Renal cortex interstitium (tissue), 15 donors: Measurements from ENCODE around the gene FAM50B. TPM values are rescaled to one million over a fixed set of nuclear protein-coding genes. Genes with fewer than 3 reads are reported as not detected.

ENCODE experiments used
- DNase-seq, 11 donors: peaks; one replicate each; pipeline ENCODE4 v3.0.0-alpha.2; 2013; ENCODE audit warnings: low read depth in 9 of 11, low spot score in 4 of 11; ENCODE audit errors: extremely low read depth in 1 of 11
- long read RNA-seq, 16 experiments: transcript quantifications; one replicate each; lab custom pipeline, GENCODE V29; 2026
- polyA plus RNA-seq, 3 donors: library from polyadenylated mRNA; unstranded; fragments of 120-200 nt; gene quantifications; one replicate each; pipeline ENCODE4 v1.2.1, GENCODE V29; 2013; ENCODE audit not compliant: insufficient read length in 3 of 3

FAM50B gene
- 10 to 100 TPM; 10.3 to 15.3 (median 13.2) TPM for polyA plus RNA-seq
- long read RNA-seq, donor 1, transcript FAM50B-202 (1 exons, 1,935 nt), result major isoform, 5 of 9 reads
- long read RNA-seq, donor 1, partial matches to known transcripts, result 0 of 9 reads
- long read RNA-seq, donor 1, other reads (novel, unspliced or antisense), result 0 of 9 reads
- long read RNA-seq, donor 2, transcript FAM50B-202 (1 exons, 1,935 nt), result major isoform, 11 of 15 reads
- long read RNA-seq, donor 2, partial matches to known transcripts, result 0 of 15 reads
- long read RNA-seq, donor 2, other reads (novel, unspliced or antisense), result 0 of 15 reads
- long read RNA-seq, donor 3, transcript FAM50B-202 (1 exons, 1,935 nt), result major isoform, 24 of 28 reads
- long read RNA-seq, donor 3, partial matches to known transcripts, result 0 of 28 reads
- long read RNA-seq, donor 3, other reads (novel, unspliced or antisense), result 0 of 28 reads
- long read RNA-seq, donor 4, transcript FAM50B-202 (1 exons, 1,935 nt), result major isoform, 15 of 21 reads
- long read RNA-seq, donor 4, transcript FAM50B-203 (2 exons, 1,643 nt), result minor isoform, 6 of 21 reads
- long read RNA-seq, donor 4, partial matches to known transcripts, result 0 of 21 reads
- long read RNA-seq, donor 4, other reads (novel, unspliced or antisense), result 0 of 21 reads
- long read RNA-seq, donor 5, result 0 reads
- long read RNA-seq, donor 6, transcript FAM50B-203 (2 exons, 1,643 nt), result minor isoform, 5 of 19 reads
- long read RNA-seq, donor 6, transcript FAM50B-202 (1 exons, 1,935 nt), result major isoform, 14 of 19 reads
- long read RNA-seq, donor 6, partial matches to known transcripts, result 0 of 19 reads
- long read RNA-seq, donor 6, other reads (novel, unspliced or antisense), result 0 of 19 reads
- long read RNA-seq, donor 7, transcript FAM50B-202 (1 exons, 1,935 nt), result major isoform, 30 of 40 reads
- long read RNA-seq, donor 7, transcript FAM50B-203 (2 exons, 1,643 nt), result minor isoform, 10 of 40 reads
- long read RNA-seq, donor 7, partial matches to known transcripts, result 0 of 40 reads
- long read RNA-seq, donor 7, other reads (novel, unspliced or antisense), result 0 of 40 reads
- long read RNA-seq, donor 8, result 0 reads
- long read RNA-seq, donor 9, transcript FAM50B-202 (1 exons, 1,935 nt), result major isoform, 9 of 15 reads
- long read RNA-seq, donor 9, transcript FAM50B-203 (2 exons, 1,643 nt), result minor isoform, 6 of 15 reads
- long read RNA-seq, donor 9, partial matches to known transcripts, result 0 of 15 reads
- long read RNA-seq, donor 9, other reads (novel, unspliced or antisense), result 0 of 15 reads
- long read RNA-seq, donor 10, transcript FAM50B-202 (1 exons, 1,935 nt), result major isoform, 25 of 29 reads
- long read RNA-seq, donor 10, partial matches to known transcripts, result 0 of 29 reads
- long read RNA-seq, donor 10, other reads (novel, unspliced or antisense), result 0 of 29 reads
- long read RNA-seq, donor 11, transcript FAM50B-203 (2 exons, 1,643 nt), result minor isoform, 6 of 24 reads
- long read RNA-seq, donor 11, transcript FAM50B-202 (1 exons, 1,935 nt), result major isoform, 18 of 24 reads
- long read RNA-seq, donor 11, partial matches to known transcripts, result 0 of 24 reads
- long read RNA-seq, donor 11, other reads (novel, unspliced or antisense), result 0 of 24 reads
- long read RNA-seq, donor 12, partial matches to known transcripts, result 0 of 4 reads
- long read RNA-seq, donor 12, other reads (novel, unspliced or antisense), result 0 of 4 reads
- long read RNA-seq, donor 13, result 0 reads
- long read RNA-seq, donor 14, transcript FAM50B-202 (1 exons, 1,935 nt), result minor isoform, 8 of 17 reads
- long read RNA-seq, donor 14, transcript FAM50B-203 (2 exons, 1,643 nt), result major isoform, 9 of 17 reads
- long read RNA-seq, donor 14, partial matches to known transcripts, result 0 of 17 reads
- long read RNA-seq, donor 14, other reads (novel, unspliced or antisense), result 0 of 17 reads
- long read RNA-seq, donor 15, partial matches to known transcripts, result 0 of 4 reads
- long read RNA-seq, donor 15, other reads (novel, unspliced or antisense), result 0 of 4 reads
- long read RNA-seq, donor 16, transcript FAM50B-202 (1 exons, 1,935 nt), result major isoform, 32 of 45 reads
- long read RNA-seq, donor 16, transcript FAM50B-203 (2 exons, 1,643 nt), result minor isoform, 13 of 45 reads
- long read RNA-seq, donor 16, partial matches to known transcripts, result 0 of 45 reads
- long read RNA-seq, donor 16, other reads (novel, unspliced or antisense), result 0 of 45 reads

- peak; percentile 73 to 86 (median 80) for DNase-seq
These were observed at the start of gene FAM50B for GRCh38 chr6:3848925-3849605. TSS of gene FAM50B (plus strand) at chr6:3849373. CDS start at chr6:3849812, 439 bp downstream.

DNA sequence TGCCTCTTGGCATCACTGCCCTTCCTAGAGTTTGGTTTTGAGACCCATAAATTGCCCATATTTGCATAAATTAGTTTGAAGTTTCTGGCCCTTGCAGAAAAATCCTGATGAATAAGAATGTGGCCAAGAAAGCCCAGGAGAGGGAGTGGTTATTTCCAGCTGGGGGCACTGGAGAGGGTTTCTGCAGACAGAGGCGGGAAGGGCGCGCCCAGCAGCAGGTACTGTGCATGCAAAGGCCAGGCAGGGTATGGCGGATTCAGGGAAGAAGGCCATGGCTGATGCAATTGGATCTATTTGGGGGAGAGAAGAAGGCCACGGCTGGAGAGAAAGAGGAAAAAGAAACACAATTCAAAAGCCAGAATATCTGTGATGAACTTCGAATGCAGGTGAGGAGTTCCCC is 49.5 kb upstream of the FAM50B start:
- DNase-seq, result no peak

DNA sequence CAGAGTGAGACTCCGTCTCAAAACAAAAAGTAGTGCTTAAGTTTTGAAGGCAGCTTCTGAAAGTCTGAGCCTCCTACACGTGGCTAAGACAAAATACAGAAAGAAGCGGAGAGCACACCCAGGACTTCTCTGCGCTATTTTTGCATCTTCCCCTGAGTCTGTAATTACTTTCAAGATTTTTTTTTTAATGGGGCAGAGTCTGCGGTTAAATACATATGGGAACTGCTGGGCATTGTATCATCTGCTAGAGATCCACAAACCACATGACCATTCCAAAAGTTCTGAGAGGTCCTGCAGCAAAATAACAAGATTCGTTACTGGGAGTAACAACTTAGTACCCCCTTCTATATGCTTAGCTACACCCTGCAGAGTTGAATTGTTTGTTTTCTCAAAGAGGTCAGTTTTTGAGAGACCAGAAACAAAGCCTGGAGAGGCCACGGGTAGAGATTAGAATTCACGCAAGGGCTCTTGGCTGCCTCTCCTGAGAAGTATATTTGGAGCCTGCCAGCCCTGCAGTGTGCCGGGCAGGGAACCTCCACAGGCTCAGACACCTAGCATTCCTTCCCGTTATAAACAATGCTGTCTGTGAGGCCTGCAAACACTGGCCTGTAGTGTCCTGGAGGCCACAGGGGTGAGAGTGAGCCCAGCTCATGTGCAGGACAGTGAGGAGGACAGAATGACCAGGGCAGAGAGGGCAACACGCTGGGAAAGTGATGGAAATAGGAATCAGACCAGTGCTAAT is 48.2 kb upstream of the FAM50B start:
- DNase-seq, result no peak

GRCh38 chr6:3801960-3802359 is 47.2 kb upstream of the FAM50B start:
- no peak for DNase-seq

DNA sequence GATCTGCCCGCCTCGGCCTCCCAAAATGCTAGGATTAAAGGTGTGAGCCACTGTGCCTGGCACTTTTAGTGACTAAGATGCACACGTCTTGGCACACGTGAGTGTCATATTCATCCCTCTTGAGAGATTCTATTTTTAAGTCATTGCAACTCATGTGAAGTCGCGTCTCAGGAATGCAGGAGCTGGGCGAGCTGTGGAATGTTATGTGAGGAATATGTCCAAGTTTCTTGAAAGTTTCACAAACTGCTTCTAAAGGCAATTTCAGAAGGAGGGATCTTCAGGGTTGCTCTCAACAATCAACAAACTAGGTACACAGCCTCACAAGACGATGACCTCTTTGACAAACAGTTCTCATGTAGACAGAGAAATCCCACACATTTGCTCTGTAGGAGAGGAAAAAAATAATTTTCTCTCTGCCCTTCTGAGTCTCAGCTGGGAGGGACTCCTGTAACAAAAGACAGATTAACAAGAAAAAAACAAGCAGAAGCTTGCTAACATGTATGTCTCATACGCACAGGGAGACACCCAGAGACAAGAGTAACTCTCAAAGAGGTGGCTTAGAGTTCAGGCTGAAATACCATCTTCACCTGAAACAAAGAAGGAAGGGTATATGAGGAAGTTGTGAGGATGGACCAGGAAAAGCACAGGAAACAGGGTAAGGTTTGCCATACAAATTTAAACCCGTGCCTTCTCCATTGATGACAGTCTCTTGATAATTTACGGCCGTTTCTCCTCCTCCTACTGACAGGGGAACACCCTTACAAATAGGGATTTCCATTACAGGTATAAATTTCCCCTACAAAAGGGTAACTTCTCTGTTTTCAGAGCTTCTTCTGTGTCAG is 45.3 kb upstream of the FAM50B start:
- peak in 3 of 11 donors; percentile 45 to 65 (median 63) for DNase-seq

DNA sequence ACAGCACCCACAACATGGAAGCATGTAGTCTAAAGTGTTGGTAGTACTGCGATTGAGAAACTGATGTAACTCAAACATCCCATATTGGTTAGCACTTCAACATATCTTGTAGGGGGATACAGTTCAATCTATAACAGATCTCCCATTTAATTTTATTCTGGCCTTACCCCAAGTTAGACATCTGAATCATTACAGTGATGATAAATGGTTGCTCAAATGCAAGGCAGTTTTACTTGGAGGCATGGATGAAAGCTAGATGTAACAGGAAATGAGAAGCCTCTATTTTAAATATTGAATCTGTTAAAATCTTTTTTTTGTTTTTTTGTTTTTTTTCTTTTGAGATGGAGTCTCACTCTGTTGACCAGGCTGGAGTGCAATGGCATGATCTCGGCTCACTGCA is 44.2 kb upstream of the FAM50B start:
- no peak for DNase-seq

DNA sequence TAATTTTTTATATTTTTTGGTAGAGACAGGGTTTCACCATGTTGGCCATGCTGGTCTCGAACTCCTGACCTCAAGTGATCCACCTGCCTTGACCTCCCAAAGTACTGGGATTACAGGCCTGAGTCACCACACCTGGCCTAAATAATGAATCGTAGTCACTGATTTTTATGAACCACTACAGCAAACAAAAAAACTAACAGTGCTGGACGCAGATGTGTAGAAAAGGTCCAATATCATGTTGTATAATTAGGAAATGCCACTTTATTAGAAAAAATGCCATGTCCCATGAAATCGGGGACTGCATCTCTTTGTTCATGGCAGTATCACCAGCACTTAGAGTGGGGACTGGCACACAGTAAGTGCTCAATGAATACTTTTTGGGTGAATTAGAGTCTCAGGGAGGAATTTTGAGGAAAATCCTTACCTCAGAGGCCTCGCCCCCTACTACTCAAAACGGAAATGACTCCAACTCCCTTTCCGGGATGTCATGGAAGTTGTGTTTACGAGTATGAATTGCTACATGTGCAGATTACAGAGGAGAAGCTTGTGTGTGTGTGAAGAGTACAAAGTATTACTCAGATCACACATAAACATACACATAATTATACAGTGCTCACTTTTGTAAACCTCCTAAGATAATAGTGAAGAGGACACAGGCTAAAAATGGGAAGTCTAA is 43.6 kb upstream of the FAM50B start:
- no peak for DNase-seq

DNA sequence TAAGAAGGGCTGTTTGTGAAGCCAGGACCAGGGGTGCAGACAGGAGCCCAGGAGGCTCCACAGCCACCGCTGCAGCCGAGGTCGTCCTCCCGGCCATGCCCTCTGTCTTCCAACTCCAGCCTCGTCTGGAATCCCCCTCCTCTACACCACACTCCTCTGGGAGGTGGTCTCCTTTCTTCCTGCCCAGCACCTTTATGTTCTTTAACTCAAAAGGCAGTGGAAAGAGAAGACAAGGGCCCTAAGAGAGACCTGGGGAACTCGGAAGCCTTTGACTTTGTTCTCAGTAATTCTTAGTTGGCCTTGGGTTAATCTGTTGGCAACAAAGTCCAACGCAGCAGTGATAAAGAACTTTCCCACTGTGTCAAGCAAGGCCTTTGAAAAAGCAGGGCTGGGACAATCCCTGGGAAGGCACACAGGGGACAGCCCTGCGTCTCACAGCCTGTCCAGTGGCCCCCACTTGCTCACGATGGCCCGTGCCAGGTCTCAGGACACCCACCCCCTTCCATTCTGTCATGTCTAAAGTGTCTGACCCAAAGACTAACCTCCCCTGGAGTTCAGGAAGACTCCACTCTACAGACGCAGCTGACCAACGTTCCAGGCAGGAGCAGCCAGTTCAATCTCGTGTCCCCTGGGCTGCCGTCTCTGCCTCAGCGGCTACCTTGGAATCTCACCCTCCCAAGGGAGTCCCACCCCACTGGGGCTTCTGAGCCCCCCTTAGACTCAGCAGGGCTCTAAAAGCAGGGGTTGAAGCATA is 42.8 kb upstream of the FAM50B start:
- no peak for DNase-seq

DNA sequence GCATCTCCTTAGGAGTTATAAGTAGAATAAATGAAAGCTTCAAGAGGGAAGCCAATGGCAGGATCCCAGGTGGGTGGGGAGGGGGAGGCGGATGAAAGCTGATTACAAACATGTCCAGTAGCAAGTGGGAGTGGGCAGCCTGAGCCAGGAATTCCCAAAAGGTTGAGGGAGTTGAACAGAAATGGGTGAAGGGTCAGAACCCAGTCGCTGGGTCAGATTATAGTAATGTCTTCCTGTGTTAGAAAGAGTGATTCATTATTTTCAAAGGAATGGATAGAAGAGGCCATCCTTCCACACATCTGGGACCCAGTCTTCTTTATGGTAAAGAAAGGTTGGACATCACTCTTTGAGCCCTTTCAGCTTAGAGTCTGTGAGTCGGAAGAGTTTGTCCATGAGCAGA is 41.0 kb upstream of the FAM50B start:
- DNase-seq, result no peak

DNA sequence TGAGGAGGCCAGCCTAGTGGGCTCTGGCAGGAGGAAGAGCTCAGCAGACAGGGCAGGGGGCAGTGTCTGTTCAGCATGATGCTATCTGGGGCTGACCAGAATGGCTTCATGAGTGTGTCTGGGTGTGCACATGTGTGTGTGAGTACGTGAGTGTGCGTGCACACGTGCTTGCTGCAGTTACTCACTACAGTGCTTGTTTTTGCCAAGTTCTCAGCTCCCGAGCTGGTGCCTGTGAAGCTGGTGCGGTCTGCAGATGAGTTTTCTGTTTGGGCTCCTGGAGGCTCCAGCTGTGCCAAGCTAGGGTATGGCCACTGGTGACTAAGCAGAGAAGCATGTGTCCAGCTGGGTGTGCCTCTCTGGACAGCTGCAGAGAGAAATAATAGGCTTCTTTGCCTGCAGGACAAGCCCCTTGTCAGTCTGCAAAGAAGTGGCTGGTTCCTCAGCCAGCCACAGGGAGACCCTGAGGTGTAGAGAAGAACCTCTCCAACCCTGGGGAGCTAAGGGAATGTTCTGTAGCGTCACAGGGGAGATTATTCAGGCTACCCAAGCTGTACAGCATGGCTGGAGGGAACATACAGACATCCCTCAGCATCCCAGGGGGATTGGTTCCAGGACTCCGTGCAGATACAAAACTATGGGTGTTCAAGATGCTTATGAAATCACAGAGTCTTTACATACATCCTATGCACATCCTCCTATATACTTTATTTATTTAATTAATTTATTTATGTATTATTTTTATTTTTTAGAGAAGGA is 40.2 kb upstream of the FAM50B start:
- DNase-seq, result no peak

DNA sequence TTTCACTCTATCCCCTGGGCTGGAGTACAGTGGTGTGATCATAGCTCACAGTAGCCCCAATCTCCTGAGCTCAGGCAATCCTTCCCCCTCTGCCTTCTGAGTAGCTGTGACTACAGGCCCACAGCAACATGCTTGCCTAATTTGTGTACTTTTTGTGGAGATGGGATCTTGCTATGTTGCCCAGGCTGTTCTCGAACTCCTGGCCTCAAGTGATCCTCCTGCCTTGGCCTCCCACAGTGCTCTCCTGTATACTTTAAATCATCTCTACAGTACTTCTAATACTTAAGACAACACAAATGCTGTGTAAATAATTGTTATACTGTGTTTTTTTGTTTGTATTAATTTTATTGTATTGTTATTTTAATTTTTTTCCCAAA is 39.7 kb upstream of the FAM50B start:
- DNase-seq, result no peak

DNA sequence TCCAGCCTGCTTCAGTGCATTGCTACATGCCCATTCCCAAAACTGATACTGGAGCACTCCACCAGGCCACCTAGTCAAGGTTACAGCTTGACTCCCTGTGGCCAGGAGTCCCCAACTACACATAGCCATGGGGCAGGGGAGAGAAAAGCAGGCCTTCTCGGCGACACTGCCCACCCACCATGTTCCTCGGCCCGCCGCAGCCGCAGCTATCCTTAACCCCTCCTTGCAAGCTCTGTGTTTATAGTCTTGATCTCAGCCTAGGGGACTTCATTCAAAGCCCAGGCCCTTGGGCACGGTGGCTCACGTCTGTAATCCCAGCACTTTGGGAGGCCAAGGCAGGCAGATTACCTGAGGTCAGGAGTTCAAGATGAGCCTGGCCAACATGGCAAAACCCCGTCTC is 39.2 kb upstream of the FAM50B start:
- DNase-seq, result no peak

- no peak for DNase-seq
These were observed 38.0 kb upstream of the FAM50B start for GRCh38 chr6:3811191-3811590.

DNA sequence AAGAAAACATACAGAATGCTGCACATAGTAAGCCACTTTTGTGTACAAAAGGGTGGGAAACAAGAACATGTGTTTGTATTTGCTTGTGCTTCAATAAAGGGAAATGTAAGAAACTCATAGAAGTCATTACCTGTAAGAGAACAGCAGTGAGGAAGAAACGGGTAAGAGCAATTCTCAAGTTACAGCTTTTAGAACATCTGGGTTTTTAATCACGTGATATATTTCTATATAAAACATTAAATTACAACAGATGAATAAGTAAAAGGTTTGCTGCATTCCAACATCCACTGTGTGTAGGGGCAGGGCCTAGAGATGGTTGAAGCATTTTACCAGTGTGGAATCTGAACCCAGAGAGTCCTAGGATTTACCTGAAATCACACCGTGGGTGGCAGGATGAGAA is 36.6 kb upstream of the FAM50B start:
- DNase-seq, result no peak
